ENCODE data around the gene KANSL3.
"Not testable (repeated sequence)": the region's sequence is repeated elsewhere in the genome, so short reads cannot be mapped to it uniquely, and the experiment has no call there.

Gene KANSL3

DNA sequence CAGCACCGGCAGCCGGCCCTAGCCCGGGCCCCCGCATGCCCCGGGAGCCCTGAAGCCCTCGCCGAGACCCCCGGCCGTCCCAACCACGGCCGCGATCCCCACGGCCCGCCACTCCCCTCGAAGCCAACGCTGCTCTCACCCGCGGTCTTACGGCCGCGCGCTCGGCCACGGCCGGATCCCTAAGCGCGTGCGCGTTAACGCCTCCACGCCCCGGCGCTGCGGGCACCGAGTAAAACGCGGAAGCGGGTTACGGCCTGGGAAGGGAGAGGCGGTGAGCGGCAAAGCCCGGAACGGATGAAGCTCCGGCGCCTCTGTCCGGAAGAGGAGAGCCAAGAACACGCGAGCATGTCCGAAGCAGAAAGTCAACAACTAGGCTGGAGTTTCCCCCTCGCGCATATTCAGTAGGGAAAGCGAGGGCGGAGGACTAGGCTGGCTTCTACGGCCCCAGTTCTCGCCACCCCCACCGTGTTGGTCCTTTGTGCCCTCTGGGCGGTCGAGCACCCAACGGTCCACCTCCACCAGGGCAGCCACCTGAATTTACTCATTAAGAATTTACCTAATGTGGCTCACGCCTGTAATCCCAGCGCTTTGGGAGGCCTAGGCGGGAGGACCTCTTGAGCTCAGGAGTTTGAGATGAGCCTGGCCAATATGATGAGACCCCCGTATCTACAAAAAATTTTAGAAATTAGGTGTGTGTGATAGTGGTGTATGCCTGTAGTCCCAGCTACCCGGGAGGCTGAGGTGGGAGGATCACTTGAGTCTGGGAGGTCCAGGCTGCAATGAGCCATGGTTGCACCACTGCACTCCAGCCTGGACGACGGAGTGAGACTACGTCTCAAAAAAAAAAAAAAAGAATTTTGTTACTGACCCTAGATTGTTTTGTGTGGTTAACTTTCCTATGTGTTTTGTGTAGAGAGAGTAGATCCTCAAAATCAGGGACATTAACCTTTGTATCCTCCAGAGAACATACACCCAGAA lies at the start of gene KANSL3:
Gene KANSL3, minus strand, starts transcription at position 169 of the 978 bp plus-strand sequence. CDS start 1,177 bp downstream, outside the sequence.
- peak; percentile 84 for DNase-seq

DNA sequence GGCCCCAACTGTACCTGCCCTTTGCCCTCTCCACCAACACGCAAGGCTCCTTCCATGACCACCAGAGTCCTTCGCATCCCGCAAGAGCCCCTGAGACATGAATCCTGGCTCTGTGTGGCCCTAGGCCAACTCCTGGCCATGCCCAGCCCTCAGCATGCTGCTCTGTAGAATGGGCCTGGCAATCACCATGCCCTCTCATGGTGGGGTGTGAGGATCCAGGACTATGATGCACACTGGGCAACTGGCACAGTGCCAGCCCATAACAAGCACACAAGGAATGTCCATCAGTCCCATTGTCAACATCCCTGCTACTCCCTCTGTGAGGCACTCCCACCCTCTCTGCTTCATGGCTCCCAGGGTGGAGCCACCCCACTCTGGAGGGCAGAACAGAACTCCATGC lies 49.2 kb upstream of the KANSL3 start:
- DNase-seq, result no peak

- no peak for DNase-seq
These were observed 47.7 kb upstream of the KANSL3 start for GRCh38 chr2:96685577-96686459.

- DNase-seq, result no peak
These were observed 46.9 kb upstream of the KANSL3 start for GRCh38 chr2:96684883-96685576.

DNA sequence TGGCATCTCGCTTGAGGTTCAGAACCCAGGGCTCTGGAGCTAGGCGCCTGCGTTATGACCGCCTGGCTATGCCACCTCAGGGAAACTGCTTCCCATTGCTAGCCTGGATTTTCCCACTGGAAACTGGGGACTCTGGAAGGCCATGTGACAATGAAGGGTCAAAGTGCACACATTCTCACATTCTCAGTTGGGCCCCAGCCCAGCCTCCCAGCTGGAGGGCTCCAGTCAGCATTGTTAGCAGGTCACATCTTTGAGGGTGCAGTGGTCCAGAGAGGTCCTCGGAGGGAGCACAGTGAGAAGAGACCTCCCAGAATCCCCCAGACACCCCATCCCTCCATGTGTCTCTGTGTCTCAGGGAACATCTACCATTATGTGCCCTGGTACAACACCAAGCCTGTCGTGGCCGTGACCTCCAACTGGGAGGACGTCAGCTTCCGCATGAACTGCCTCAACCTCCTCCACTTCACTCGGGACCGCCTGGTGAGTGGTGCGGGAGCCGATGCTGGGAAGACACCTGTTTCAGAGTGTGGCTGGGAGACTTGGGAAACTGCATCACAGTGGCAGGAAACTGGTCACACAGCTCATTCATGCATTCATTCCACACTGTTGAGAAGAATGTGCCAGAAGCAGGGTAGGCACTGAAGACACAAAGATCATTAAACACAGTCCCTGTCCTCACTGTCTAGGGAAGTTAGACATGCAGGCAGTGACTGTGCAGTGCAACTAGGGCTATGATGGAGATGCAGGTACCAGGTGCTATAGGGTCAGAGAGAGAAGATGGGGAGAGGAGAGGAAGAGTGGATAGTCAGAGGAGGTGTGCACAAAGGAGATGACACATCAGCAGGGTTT lies 46.1 kb upstream of the KANSL3 start:
- DNase-seq, result no peak

DNA sequence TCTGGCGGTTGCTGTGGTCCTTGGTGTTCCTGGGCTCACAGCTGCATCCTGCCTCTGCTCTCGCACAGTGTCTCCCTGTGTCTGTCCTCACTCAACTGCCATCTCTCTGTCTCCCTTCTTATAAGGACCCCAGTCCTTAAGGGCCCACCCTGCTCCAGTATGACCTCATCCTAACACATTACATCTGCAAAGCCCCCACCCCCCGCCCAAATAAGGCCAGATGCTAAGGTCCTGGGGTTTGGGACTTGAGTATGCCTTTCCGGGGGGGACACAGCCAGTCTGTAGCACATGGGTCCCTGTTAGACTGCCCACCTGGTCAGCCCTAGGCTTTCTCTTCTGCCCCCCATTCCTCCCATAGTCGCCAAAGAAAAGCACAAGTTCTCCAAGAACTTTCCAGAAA lies 45.2 kb upstream of the KANSL3 start:
- DNase-seq, result no peak

GRCh38 chr2:96681540-96681939 lies 43.4 kb upstream of the KANSL3 start:
- DNase-seq, result no peak

DNA sequence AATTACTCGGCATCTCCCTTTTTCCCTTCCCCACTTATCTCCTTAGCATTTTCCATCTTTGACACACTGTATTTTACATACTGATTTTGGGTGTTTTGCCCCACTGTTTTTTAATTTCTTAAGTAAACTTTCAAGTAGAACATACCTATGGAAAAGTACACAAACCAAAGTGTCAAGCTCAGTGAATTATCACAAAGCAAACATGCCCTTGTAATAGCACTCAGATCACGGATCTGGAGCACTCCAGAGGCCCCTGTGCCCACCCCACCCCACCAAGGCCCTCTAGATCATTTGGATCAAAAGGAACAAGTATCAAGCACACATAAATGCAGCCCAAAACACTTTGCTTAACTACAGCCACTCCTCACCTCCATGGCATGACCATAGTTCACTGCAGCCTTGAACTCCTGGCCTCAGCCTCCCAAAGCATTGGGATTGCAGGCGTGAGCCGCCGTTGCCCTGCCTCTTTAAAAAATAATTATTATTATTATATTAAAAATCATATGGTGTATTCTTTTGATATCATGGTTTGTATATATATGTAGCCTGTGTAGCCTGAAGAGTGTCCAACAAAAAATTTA lies 42.5 kb upstream of the KANSL3 start:
- DNase-seq, result no peak

DNA sequence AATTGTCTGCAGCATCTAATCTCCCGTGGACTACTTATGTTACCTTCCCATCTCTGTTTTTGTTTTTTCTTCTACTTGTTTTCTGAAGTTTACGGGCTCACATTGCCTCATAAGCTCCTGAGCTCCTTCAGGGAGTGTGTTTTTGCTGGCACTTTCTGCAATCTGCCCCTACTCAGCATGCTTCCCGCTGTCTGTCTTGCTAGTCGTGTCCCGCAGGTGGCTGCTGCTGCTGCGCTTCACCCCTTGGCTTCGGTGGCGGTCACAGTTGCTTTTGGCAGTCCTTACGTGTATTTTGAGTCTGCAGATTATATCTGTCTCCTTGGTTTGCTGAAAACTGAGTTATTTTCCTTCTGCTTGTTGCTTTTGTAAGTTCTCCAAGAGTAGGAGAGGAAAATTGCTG lies 41.7 kb upstream of the KANSL3 start:
- no peak for DNase-seq

DNA sequence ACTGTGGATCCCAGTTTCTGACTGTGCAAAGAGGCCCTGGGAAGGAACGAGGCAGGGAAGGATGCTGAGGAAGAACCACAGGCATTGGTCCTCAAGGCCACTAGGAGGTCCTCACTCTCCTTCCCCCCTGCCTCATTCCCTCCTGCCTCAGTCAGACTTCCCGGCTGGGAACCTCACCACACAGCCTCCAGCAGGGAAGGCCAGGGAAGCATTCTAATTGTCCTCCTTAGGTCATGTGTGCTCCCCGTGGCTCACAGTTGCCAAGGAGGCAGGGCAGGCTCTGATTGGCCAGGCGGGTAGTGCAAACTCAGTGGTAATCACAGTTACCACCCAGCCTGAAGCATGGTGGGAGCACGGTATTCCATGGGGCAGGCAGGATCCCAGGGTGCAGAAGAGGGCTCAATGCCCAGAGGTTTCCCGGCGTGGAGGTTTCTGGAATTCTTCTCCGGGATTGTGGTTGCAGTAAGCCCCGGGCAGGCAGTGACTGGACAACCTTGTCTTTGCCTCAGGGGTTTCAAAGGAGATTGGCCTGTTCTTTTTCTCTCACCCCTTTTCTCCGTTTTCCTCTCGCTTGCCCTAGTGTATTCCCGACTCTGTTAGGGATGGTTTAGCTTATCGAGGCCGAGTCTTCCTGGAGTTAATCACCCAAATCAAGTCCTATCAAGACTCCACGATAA lies 31.6 kb upstream of the KANSL3 start:
- no peak for DNase-seq

DNA sequence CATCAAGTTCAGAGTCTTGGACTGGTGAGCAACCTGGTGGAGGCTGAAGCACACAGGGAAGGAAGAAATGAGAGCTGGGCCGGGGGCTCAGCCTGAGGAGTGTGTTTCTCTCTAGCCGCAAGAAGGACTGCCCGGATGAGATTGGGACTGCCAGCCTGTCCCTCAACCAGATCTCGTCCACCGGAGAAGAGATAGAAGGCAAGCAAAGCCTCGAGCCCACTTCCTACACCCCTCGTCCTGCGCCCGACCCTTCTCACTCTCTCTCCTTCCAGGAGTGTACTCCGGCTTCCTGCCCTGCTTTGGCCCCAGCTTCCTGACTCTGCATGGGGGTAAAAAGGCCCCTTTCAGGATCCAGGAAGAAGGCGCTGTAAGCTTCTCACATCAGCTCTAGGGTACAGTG lies 30.7 kb upstream of the KANSL3 start:
- no peak for DNase-seq

DNA sequence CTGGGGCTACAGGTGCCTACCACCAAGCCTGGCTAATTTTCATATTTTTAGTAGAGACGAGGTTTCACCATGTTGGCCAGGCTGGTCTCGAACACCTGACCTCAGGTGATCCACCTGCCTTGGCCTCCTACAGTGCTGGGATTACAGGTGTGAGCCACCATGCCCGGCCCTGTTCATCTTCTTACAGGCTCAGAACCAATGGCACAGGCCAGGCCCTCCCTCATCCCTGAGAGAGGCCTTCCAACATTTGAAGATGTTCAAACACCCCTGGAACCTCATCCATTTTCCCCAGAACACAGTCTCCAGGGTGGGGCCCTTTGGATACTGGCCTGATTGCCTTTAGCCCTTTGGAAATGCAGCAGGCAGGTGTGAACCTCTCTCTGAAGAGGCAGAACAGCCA lies 27.6 kb upstream of the KANSL3 start:
- DNase-seq, result not testable (repeated sequence)

GRCh38 chr2:96665083-96665569 lies 27.0 kb upstream of the KANSL3 start:
- no peak for DNase-seq

GRCh38 chr2:96664366-96664925 lies 26.3 kb upstream of the KANSL3 start:
- no peak for DNase-seq

DNA sequence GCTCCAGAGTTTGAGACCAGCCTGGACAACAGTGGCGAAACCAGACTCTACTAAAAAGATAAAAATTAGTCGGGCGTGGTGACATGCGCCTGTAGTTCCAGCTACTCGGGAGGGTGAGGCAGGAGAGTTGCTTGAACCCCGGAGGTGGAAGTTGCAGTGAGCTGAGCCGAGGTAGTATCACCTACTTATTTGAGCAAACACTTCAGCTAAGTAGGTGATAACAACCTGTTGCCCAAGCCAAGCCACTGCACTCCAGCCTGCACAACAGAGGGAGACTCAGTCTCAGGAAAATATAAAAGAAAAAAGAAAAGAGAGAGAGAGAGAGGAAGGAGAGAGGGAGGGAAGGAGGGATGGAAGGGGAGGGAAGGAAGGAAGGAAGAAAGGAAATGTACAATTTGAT lies 25.7 kb upstream of the KANSL3 start:
- DNase-seq, result no peak

DNA sequence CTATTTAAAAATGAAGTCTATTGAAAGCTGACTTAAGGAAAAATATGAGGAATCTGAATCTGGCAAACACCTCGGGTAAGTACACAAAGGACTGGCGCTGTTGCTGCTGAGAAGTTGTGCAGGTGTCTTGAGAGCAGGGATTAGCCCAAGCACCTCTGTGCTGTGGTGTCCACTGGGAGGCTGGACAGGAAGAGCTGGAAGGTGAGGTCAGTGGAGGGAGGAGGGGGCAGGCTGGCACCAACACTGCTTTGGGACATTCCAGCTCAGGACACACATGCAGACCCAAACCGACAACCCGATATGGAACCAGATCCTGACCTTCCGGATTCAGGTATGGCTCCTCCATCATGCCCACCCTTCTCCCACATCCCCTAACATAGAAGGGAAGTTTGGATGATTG lies 25.1 kb upstream of the KANSL3 start:
- no peak for DNase-seq

GRCh38 chr2:96662360-96662759 lies 24.2 kb upstream of the KANSL3 start:
- DNase-seq, result no peak

DNA sequence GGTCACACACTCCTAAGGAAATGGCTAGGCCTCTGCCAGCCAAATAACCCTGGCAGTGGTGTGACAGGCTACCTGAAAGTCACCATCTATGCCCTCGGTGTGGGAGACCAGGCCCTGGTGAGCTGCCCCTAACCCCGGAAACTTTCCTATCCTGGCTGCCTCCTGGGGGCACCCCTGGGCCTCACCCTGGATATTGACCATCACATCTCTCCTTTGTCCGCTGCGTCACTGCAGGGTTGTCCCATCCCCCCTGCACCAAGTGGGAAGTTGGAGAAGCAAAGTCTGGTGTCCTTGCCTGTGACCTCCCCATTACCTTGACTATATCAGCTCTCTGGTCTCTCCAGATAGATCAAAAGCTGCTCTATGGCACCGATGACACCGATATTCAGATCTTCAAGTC lies 23.2 kb upstream of the KANSL3 start:
- DNase-seq, result no peak

DNA sequence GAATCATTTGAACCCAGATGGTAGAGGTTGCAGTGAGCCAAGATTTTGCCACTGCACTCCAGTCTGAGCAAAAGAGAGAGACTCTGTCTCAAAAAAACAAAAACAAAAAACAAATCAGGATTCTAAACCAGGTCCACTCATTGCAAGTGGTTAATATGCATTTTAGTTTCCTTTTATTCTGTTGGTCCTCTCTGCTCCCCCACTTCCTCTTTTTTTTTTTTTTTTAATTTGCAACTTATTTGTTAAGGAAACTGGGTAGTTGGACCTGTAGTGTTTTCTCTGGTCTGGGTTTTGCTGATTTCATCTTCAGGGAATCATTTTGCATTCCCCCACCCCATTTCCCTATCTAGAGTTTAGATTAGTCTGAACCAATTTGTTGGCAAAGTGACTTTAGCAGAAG lies 18.4 kb upstream of the KANSL3 start:
- no peak for DNase-seq

- no peak for DNase-seq
These were observed 17.4 kb upstream of the KANSL3 start for GRCh38 chr2:96655526-96655925.

- DNase-seq, result not testable (repeated sequence)
These were observed 16.7 kb upstream of the KANSL3 start for GRCh38 chr2:96654791-96655190.
